Measurements from ENCODE around the gene USF3.

USF3 gene

GRCh38 chr3:113730550-113730949 lies 34.1 kb upstream of the USF3 start:
- Histone ChIP-seq H3K9me3 (ENCODE audit: insufficient read depth, low read depth, low read length) (no peaks in the 10 kb centered on the region), H3K9ac (ENCODE audit: low read depth, low read length) (no peak overlapping the region), H3K36me3 (ENCODE audit: insufficient read depth, low read length) (peaks cover 39% of the 10 kb centered on the region), H3K4me1 (ENCODE audit: insufficient read depth, low read length) (peaks cover 5% of the 10 kb centered on the region; the same call in 1 of the 2 replicates), H3K27ac (ENCODE audit: low read depth, low read length) (no peak overlapping the region), H3K4me3 (ENCODE audit: low read length) (no peak overlapping the region), H3K27me3 (ENCODE audit: insufficient read depth, low read length) (no peaks in the 10 kb centered on the region)
- WGBS: 94% methylated on average over 1 of the region's 1 CpG

- H3K36me3 ChIP-seq (ENCODE audit: insufficient read depth, low read length): peaks cover 50% of the 10 kb centered on the region
Observed at GRCh38 chr3:113728661-113729060, 32.2 kb upstream of the USF3 start.

GRCh38 chr3:113721636-113722035 lies 25.2 kb upstream of the USF3 start:
- H3K36me3 ChIP-seq (ENCODE audit: insufficient read depth, low read length): peaks cover 79% of the 10 kb centered on the region
- 99% methylated on average over 2 of the region's 3 CpGs for WGBS

More at GRCh38 chr3:113728661-113729060, 32.2 kb upstream of the USF3 start:
- Histone ChIP-seq H3K4me1 (ENCODE audit: insufficient read depth, low read length) (peaks cover 5% of the 10 kb centered on the region; the same call in 1 of the 2 replicates), H3K9me3 (ENCODE audit: insufficient read depth, low read depth, low read length) (no peaks in the 10 kb centered on the region), H3K9ac (ENCODE audit: low read depth, low read length) (no peak overlapping the region), H3K27me3 (ENCODE audit: insufficient read depth, low read length) (no peaks in the 10 kb centered on the region), H3K27ac (ENCODE audit: low read depth, low read length) (no peak overlapping the region), H3K4me3 (ENCODE audit: low read length) (no peak overlapping the region)
- 88% methylated on average over 2 of the region's 2 CpGs for WGBS

GRCh38 chr3:113719758-113720157 lies 23.3 kb upstream of the USF3 start:
- H3K27me3 ChIP-seq (ENCODE audit: insufficient read depth, low read length): no peaks in the 10 kb centered on the region
- H3K9me3 ChIP-seq (ENCODE audit: insufficient read depth, low read depth, low read length): no peaks in the 10 kb centered on the region
- 97% methylated on average over 2 of the region's 2 CpGs for WGBS
- H3K36me3 ChIP-seq (ENCODE audit: insufficient read depth, low read length): peaks cover 79% of the 10 kb centered on the region
- H3K4me1 ChIP-seq (ENCODE audit: insufficient read depth, low read length): no peaks in the 10 kb centered on the region
- H3K4me3 ChIP-seq (ENCODE audit: low read length): no peak overlapping the region
- H3K27ac ChIP-seq (ENCODE audit: low read depth, low read length): no peak overlapping the region
- no peak overlapping the region for H3K9ac ChIP-seq (ENCODE audit: low read depth, low read length)

More at GRCh38 chr3:113721636-113722035, 25.2 kb upstream of the USF3 start:
- Histone ChIP-seq H3K9me3 (ENCODE audit: insufficient read depth, low read depth, low read length) (no peaks in the 10 kb centered on the region), H3K9ac (ENCODE audit: low read depth, low read length) (no peak overlapping the region), H3K27ac (ENCODE audit: low read depth, low read length) (no peak overlapping the region), H3K27me3 (ENCODE audit: insufficient read depth, low read length) (no peaks in the 10 kb centered on the region), H3K4me1 (ENCODE audit: insufficient read depth, low read length) (no peaks in the 10 kb centered on the region), H3K4me3 (ENCODE audit: low read length) (no peak overlapping the region)

- Histone ChIP-seq H3K4me1 (ENCODE audit: insufficient read depth, low read length) (no peaks in the 10 kb centered on the region), H3K27ac (ENCODE audit: low read depth, low read length) (no peak overlapping the region), H3K9ac (ENCODE audit: low read depth, low read length) (no peak overlapping the region), H3K36me3 (ENCODE audit: insufficient read depth, low read length) (peaks cover 75% of the 10 kb centered on the region), H3K4me3 (ENCODE audit: low read length) (no peak overlapping the region), H3K9me3 (ENCODE audit: insufficient read depth, low read depth, low read length) (no peaks in the 10 kb centered on the region), H3K27me3 (ENCODE audit: insufficient read depth, low read length) (no peaks in the 10 kb centered on the region)
- WGBS: no CpG with 5 or more reads among the region's 1 CpG
Observed at GRCh38 chr3:113719294-113719693, 22.9 kb upstream of the USF3 start.

- Histone ChIP-seq H3K4me3 (ENCODE audit: low read length) (no peak overlapping the region), H3K4me1 (ENCODE audit: insufficient read depth, low read length) (no peaks in the 10 kb centered on the region), H3K27ac (ENCODE audit: low read depth, low read length) (no peak overlapping the region), H3K27me3 (ENCODE audit: insufficient read depth, low read length) (no peaks in the 10 kb centered on the region), H3K9ac (ENCODE audit: low read depth, low read length) (no peak overlapping the region), H3K9me3 (ENCODE audit: insufficient read depth, low read depth, low read length) (no peaks in the 10 kb centered on the region), H3K36me3 (ENCODE audit: insufficient read depth, low read length) (peaks cover 61% of the 10 kb centered on the region)
- 93% methylated on average over 3 of the region's 3 CpGs for WGBS
Observed at GRCh38 chr3:113717818-113718217, 21.4 kb upstream of the USF3 start.

- no peak overlapping the region for H3K27ac ChIP-seq (ENCODE audit: low read depth, low read length)
- peaks cover 56% of the 10 kb centered on the region for H3K36me3 ChIP-seq (ENCODE audit: insufficient read depth, low read length)
- no peak overlapping the region for H3K4me3 ChIP-seq (ENCODE audit: low read length)
- no peaks in the 10 kb centered on the region for H3K4me1 ChIP-seq (ENCODE audit: insufficient read depth, low read length)
- no peaks in the 10 kb centered on the region for H3K27me3 ChIP-seq (ENCODE audit: insufficient read depth, low read length)
- 87% methylated on average over 3 of the region's 3 CpGs for WGBS
- H3K9ac ChIP-seq (ENCODE audit: low read depth, low read length): no peak overlapping the region
- no peaks in the 10 kb centered on the region for H3K9me3 ChIP-seq (ENCODE audit: insufficient read depth, low read depth, low read length)
Observed at GRCh38 chr3:113717308-113717707, 20.9 kb upstream of the USF3 start.

- peaks cover 30% of the 10 kb centered on the region for H3K36me3 ChIP-seq (ENCODE audit: insufficient read depth, low read length)
- no CpG with 5 or more reads among the region's 1 CpG for WGBS
Observed at GRCh38 chr3:113714702-113715101, 18.3 kb upstream of the USF3 start.

GRCh38 chr3:113712129-113712528 lies 15.7 kb upstream of the USF3 start:
- 100% methylated on average over 1 of the region's 3 CpGs for WGBS
- no peak overlapping the region for H3K27ac ChIP-seq (ENCODE audit: low read depth, low read length)
- no peaks in the 10 kb centered on the region for H3K27me3 ChIP-seq (ENCODE audit: insufficient read depth, low read length)
- no peaks in the 10 kb centered on the region for H3K4me1 ChIP-seq (ENCODE audit: insufficient read depth, low read length)
- no peaks in the 10 kb centered on the region for H3K9me3 ChIP-seq (ENCODE audit: insufficient read depth, low read depth, low read length)
- H3K36me3 ChIP-seq (ENCODE audit: insufficient read depth, low read length): peaks cover 11% of the 10 kb centered on the region
- no peak overlapping the region for H3K9ac ChIP-seq (ENCODE audit: low read depth, low read length)
- H3K4me3 ChIP-seq (ENCODE audit: low read length): no peak overlapping the region

More at GRCh38 chr3:113714702-113715101, 18.3 kb upstream of the USF3 start:
- Histone ChIP-seq H3K4me3 (ENCODE audit: low read length) (no peak overlapping the region), H3K27ac (ENCODE audit: low read depth, low read length) (no peak overlapping the region), H3K9me3 (ENCODE audit: insufficient read depth, low read depth, low read length) (no peaks in the 10 kb centered on the region), H3K27me3 (ENCODE audit: insufficient read depth, low read length) (no peaks in the 10 kb centered on the region), H3K9ac (ENCODE audit: low read depth, low read length) (no peak overlapping the region), H3K4me1 (ENCODE audit: insufficient read depth, low read length) (no peaks in the 10 kb centered on the region)

- Histone ChIP-seq H3K9me3 (ENCODE audit: insufficient read depth, low read depth, low read length) (no peaks in the 10 kb centered on the region), H3K4me3 (ENCODE audit: low read length) (no peak overlapping the region), H3K27ac (ENCODE audit: low read depth, low read length) (no peak overlapping the region), H3K9ac (ENCODE audit: low read depth, low read length) (no peak overlapping the region), H3K4me1 (ENCODE audit: insufficient read depth, low read length) (no peaks in the 10 kb centered on the region), H3K36me3 (ENCODE audit: insufficient read depth, low read length) (no peaks in the 10 kb centered on the region), H3K27me3 (ENCODE audit: insufficient read depth, low read length) (no peaks in the 10 kb centered on the region)
- WGBS: 95% methylated on average over 4 of the region's 4 CpGs
Observed at GRCh38 chr3:113707835-113708234, 11.4 kb upstream of the USF3 start.

GRCh38 chr3:113698956-113699355 lies 2.5 kb upstream of the USF3 start:
- Histone ChIP-seq H3K9me3 (ENCODE audit: insufficient read depth, low read depth, low read length) (no peaks in the 10 kb centered on the region), H3K27me3 (ENCODE audit: insufficient read depth, low read length) (no peaks in the 10 kb centered on the region), H3K4me3 (ENCODE audit: low read length) (peak overlapping the region; percentile 33; the same call in 1 of the 2 replicates), H3K4me1 (ENCODE audit: insufficient read depth, low read length) (peaks cover 15% of the 10 kb centered on the region), H3K27ac (ENCODE audit: low read depth, low read length) (no peak overlapping the region), H3K36me3 (ENCODE audit: insufficient read depth, low read length) (no peaks in the 10 kb centered on the region), H3K9ac (ENCODE audit: low read depth, low read length) (peak overlapping the region; percentile 48; the same call in 1 of the 2 replicates)
- 74% methylated on average over 24 of the region's 24 CpGs for WGBS

- Histone ChIP-seq H3K36me3 (ENCODE audit: insufficient read depth, low read length) (no peaks in the 10 kb centered on the region), H3K4me1 (ENCODE audit: insufficient read depth, low read length) (peaks cover 15% of the 10 kb centered on the region), H3K9me3 (ENCODE audit: insufficient read depth, low read depth, low read length) (no peaks in the 10 kb centered on the region), H3K4me3 (ENCODE audit: low read length) (peak overlapping the region; percentile 92), H3K9ac (ENCODE audit: low read depth, low read length) (no peak overlapping the region), H3K27me3 (ENCODE audit: insufficient read depth, low read length) (no peaks in the 10 kb centered on the region), H3K27ac (ENCODE audit: low read depth, low read length) (no peak overlapping the region)
- 94% methylated on average over 6 of the region's 6 CpGs for WGBS
Observed at GRCh38 chr3:113698213-113698742, 1.8 kb upstream of the USF3 start.
